Bronchial epithelial cell (primary cell): ENCODE results near the gene RNF14. TPM values are rescaled to one million over a fixed set of nuclear protein-coding genes. Genes with fewer than 3 reads are reported as not detected.

Experiments used
- DNase-seq: peaks from one replicate; pipeline ENCODE4 v3.0.0-alpha.2; 2010; ENCODE audit warnings: low read depth
- FAIRE-seq: peaks from 2 replicates; lab custom pipeline; 2011; peaks lifted over from hg19 to GRCh38; lab: Jason Lieb, UNC
- H3K27me3 ChIP-seq: 2 replicates; pipeline ENCODE4 v1.5.1; 2011; ENCODE audit warnings: low read length; ENCODE audit not compliant: control insufficient read depth, insufficient read depth
- H3K36me3 ChIP-seq: 2 replicates; pipeline ENCODE4 v1.5.1; 2011; ENCODE audit warnings: low read length; ENCODE audit not compliant: control insufficient read depth, insufficient read depth
- H3K4me3 ChIP-seq: 2 replicates; pipeline ENCODE4 v1.5.1; 2011; ENCODE audit warnings: mild to moderate bottlenecking, low read depth, low read length, control low read depth
- CTCF ChIP-seq: IDR thresholded peaks from 2 replicates; pipeline ENCODE4 v1.5.1; 2011; ENCODE audit warnings: mild to moderate bottlenecking, moderate library complexity, low read length, control low read depth, inconsistent platforms; ENCODE audit not compliant: insufficient read depth, severe bottlenecking
- total RNA-seq: library from RNA; depleted of rRNA; stranded (reverse); fragments of >200 nt; gene quantifications from 2 replicates; pipeline ENCODE4 v1.2.1, GENCODE V29; 2014

RNF14 gene
- total RNA-seq, 1 donor from 2014 or later = 49.8 TPM

GRCh38 chr5:142009886-142010285 lies 41.0 kb downstream of the RNF14 start:
- no peak overlapping the region for H3K4me3 ChIP-seq
- no peak for TF ChIP-seq CTCF
- DNase-seq (no peak), FAIRE-seq (no peak)
- H3K27me3 ChIP-seq = no peaks in the 10 kb centered on the region
- H3K36me3 ChIP-seq = peaks cover 3% of the 10 kb centered on the region

GRCh38 chr5:142011572-142012185 lies 42.8 kb downstream of the RNF14 start:
- Histone ChIP-seq H3K27me3 (no peaks in the 10 kb centered on the region), H3K36me3 (peaks cover 1% of the 10 kb centered on the region), H3K4me3 (no peak overlapping the region)
- TF ChIP-seq CTCF = no peak
- FAIRE-seq (no peak), DNase-seq (no peak)

- no peaks in the 10 kb centered on the region for H3K27me3 ChIP-seq
- peak overlapping the region; percentile 81 for H3K4me3 ChIP-seq
- H3K36me3 ChIP-seq = peaks cover 1% of the 10 kb centered on the region
- no peak for FAIRE-seq
- peak; percentile 25 for DNase-seq
- peak; percentile 54 for TF ChIP-seq CTCF
These were observed 43.4 kb downstream of the RNF14 start for GRCh38 chr5:142012186-142012785.

- Histone ChIP-seq H3K27me3 (no peaks in the 10 kb centered on the region), H3K36me3 (peaks cover 1% of the 10 kb centered on the region), H3K4me3 (peak within 1 kb of the TSS; percentile 81)
- DNase-seq (peak; percentile 53), FAIRE-seq (no peak)
- no peak for TF ChIP-seq CTCF
These were observed 44.0 kb downstream of the RNF14 start, which contains the start of gene GNPDA1 for GRCh38 chr5:142012792-142013388. GNPDA1 (minus strand) TSS chr5:142013027; CDS start chr5:142012035, 992 bp downstream.

GRCh38 chr5:142013734-142014521 lies 45.0 kb downstream of the RNF14 start:
- peaks cover 1% of the 10 kb centered on the region for H3K36me3 ChIP-seq
- H3K27me3 ChIP-seq = no peaks in the 10 kb centered on the region
- FAIRE-seq (no peak), DNase-seq (peak; percentile 62)
- no peak overlapping the region for H3K4me3 ChIP-seq
- no peak for TF ChIP-seq CTCF
